Panc1 (cell line): ENCODE results near the gene RASEF. TPM values are rescaled to one million over a fixed set of nuclear protein-coding genes. Genes with fewer than 3 reads are reported as not detected.

Source experiments
- ATAC-seq: fragments of 200-7000 bp; cut with Tn5 transposase; 2 replicates; pipeline ENCODE4 v1.9.1; 2020; ENCODE audit warnings: mild to moderate bottlenecking, moderate library complexity
- BruUV-seq: library from RNA; stranded (reverse); fragments of 400-500 nt; replicated peaks from 2 replicates; lab custom pipeline; 2021; lab: Mats Ljungman, UMichigan
- CTCF ChIA-PET: fragments of 300-600 bp; sonication (Branson Sonifier 250); formaldehyde crosslinking; loops from one replicate; lab custom pipeline; 2022; ENCODE audit warnings: antibody characterized with exemption; lab: Charles Lee
- POLR2A ChIA-PET: fragments of 300-600 bp; sonication (Branson Sonifier 250); formaldehyde crosslinking; loops from one replicate; lab custom pipeline; 2022; ENCODE audit warnings: antibody characterized with exemption; lab: Charles Lee
- DNase-seq: peaks from one replicate; pipeline ENCODE4 v3.0.0-alpha.2; 2010; ENCODE audit warnings: low read depth, low spot score
- H3K27ac ChIP-seq: 2 replicates; pipeline ENCODE4 v1.5.1; 2011; ENCODE audit warnings: mild to moderate bottlenecking, low read length, inconsistent platforms
- H3K27me3 ChIP-seq: fragments of 200-500 bp; sonication (Bioruptor generic); 2 replicates; pipeline ENCODE4 v1.6.0; 2014; ENCODE audit warnings: low read length, inconsistent platforms; ENCODE audit not compliant: control insufficient read depth, insufficient read depth
- H3K36me3 ChIP-seq: fragments of 200-500 bp; sonication (Bioruptor generic); 2 replicates; pipeline ENCODE4 v1.5.1; 2014; ENCODE audit warnings: inconsistent platforms, mild to moderate bottlenecking, low read length, moderate library complexity; ENCODE audit not compliant: control insufficient read depth, insufficient read depth
- H3K4me1 ChIP-seq: 2 replicates; pipeline ENCODE4 v1.5.1; 2011; ENCODE audit warnings: inconsistent platforms, mild to moderate bottlenecking, low read length, moderate library complexity; ENCODE audit not compliant: control insufficient read depth, insufficient read depth
- H3K4me3 ChIP-seq, 2 experiments: 2 replicates each; pipeline ENCODE4 v1.5.1; 2011 to 2012; ENCODE audit warnings: low read depth in 2 of 2, low read length in 2 of 2, mild to moderate bottlenecking in 2 of 2, inconsistent platforms in 1 of 2, moderate library complexity in 1 of 2
- H3K9me3 ChIP-seq: fragments of 200-500 bp; sonication (Bioruptor generic); 2 replicates; pipeline ENCODE4 v1.5.1; 2014; ENCODE audit warnings: low read depth, mild to moderate bottlenecking, inconsistent platforms, low read length, moderate library complexity; ENCODE audit not compliant: control insufficient read depth, insufficient read depth
- CTCF ChIP-seq: fragments of 450-650 bp; IDR thresholded peaks from 2 replicates; pipeline ENCODE4 v1.5.1; 2017; ENCODE audit warnings: mild to moderate bottlenecking
- POLR2AphosphoS5 ChIP-seq: IDR thresholded peaks from 2 replicates; pipeline ENCODE4 v1.6.1; 2012; ENCODE audit warnings: mild to moderate bottlenecking, low read depth, low read length, moderate library complexity
- REST ChIP-seq, 2 experiments: IDR thresholded peaks; 2 replicates each; pipeline ENCODE4 v1.6.1; 2011 to 2012; ENCODE audit warnings: low read depth in 2 of 2, control low read depth in 1 of 2, low read length in 1 of 2, mild to moderate bottlenecking in 1 of 2, moderate library complexity in 1 of 2; ENCODE audit not compliant: insufficient read depth in 1 of 2
- SIN3A ChIP-seq: IDR thresholded peaks from 2 replicates; pipeline ENCODE4 v1.6.1; 2012; ENCODE audit warnings: low read depth, mild to moderate bottlenecking, low read length, moderate library complexity, borderline replicate concordance; ENCODE audit not compliant: insufficient read depth
- TCF7L2 ChIP-seq: IDR thresholded peaks from 2 replicates; pipeline ENCODE4 v1.6.1; 2011; ENCODE audit warnings: mild to moderate bottlenecking, low read depth, low read length, inconsistent platforms
- in situ Hi-C: cut with HindIII; loops from 2 replicates; pipeline ENCODE4 v1.10.0; 2016; ENCODE audit warnings: low sequenced_read_pairs, low pct_unique_long_range_greater_than_20kb
- intact Hi-C: fragments of 100-400 bp; cut with micrococcal nuclease; formaldehyde crosslinking; loops from one replicate; pipeline ENCODE4 v1.10.0; 2022; ENCODE audit not compliant: unreplicated experiment
- total RNA-seq: library from RNA; stranded (reverse); gene quantifications from one replicate; pipeline ENCODE4 v1.2.1, GENCODE V29; 2021; ENCODE audit not compliant: unreplicated experiment

RASEF gene
- total RNA-seq, 1 experiment from 2014 or later = 2.9 TPM

GRCh38 chr9:83012168-83012921, 50.6 kb downstream of the RASEF start:
- DNase-seq (no peak), ATAC-seq (no peak)
- Histone ChIP-seq H3K27me3 (no peaks in the 10 kb centered on the region), H3K27ac (no peak overlapping the region), H3K4me1 (no peaks in the 10 kb centered on the region), H3K4me3 (no peak overlapping the region), H3K9me3 (no peaks in the 10 kb centered on the region), H3K36me3 (no peaks in the 10 kb centered on the region)
- intact Hi-C loops (no loop called here), in situ Hi-C loops (no loop called here)
- no TSS peak for BruUV-seq
- TF ChIP-seq REST (IDR thresholded peaks at IDR 0.05; ENCODE audit: insufficient read depth in 1 of 2, low read depth in 2 of 2, low read length in 1 of 2) (no peak), CTCF (no peak), TCF7L2 (no peak), SIN3A (no peak), POLR2AphosphoS5 (no peak)
- POLR2A ChIA-PET = no interaction called here
- CTCF ChIA-PET = no interaction called here

GRCh38 chr9:83011611-83012010, 51.3 kb downstream of the RASEF start:
- CTCF ChIA-PET = no interaction called here
- TF ChIP-seq REST (IDR thresholded peaks at IDR 0.05; ENCODE audit: insufficient read depth in 1 of 2, low read depth in 2 of 2, low read length in 1 of 2) (no peak), POLR2AphosphoS5 (no peak), TCF7L2 (no peak), CTCF (no peak), SIN3A (no peak)
- Histone ChIP-seq H3K36me3 (no peaks in the 10 kb centered on the region), H3K4me1 (no peaks in the 10 kb centered on the region), H3K4me3 (no peak overlapping the region), H3K27me3 (no peaks in the 10 kb centered on the region), H3K27ac (no peak overlapping the region), H3K9me3 (no peaks in the 10 kb centered on the region)
- in situ Hi-C loops (no loop called here), intact Hi-C loops (no loop called here)
- no peak for ATAC-seq
- no peak for DNase-seq
- no TSS peak for BruUV-seq
- POLR2A ChIA-PET = no interaction called here
